T47D (cell line): Measurements from ENCODE around the gene ROBO1.

Source experiments
- DNase-seq, 2 experiments: peaks; one replicate each; pipeline versions ENCODE4 v3.0.0 to v3.0.0-alpha.2; 2011 to 2012; ENCODE audit warnings: low read depth in 1 of 2, low spot score in 1 of 2
- JUND ChIP-seq: IDR thresholded peaks from 2 replicates; pipeline ENCODE4 v1.6.1; 2012; ENCODE audit warnings: low read depth
- in situ Hi-C: cut with HindIII; loops from 2 replicates; pipeline ENCODE4 v1.10.0; 2016; ENCODE audit warnings: low sequenced_read_pairs, low pct_unique_long_range_greater_than_20kb

The ROBO1 gene

GRCh38 chr3:78742491-78742890 is 1025.3 kb downstream of the ROBO1 start:
- DNase-seq: no peak
- TF ChIP-seq JUND: no peak
- in situ Hi-C loops: no loop called here

GRCh38 chr3:78742041-78742440 is 1025.8 kb downstream of the ROBO1 start:
- DNase-seq: no peak
- no peak for TF ChIP-seq JUND
- in situ Hi-C loops: no loop called here

DNA sequence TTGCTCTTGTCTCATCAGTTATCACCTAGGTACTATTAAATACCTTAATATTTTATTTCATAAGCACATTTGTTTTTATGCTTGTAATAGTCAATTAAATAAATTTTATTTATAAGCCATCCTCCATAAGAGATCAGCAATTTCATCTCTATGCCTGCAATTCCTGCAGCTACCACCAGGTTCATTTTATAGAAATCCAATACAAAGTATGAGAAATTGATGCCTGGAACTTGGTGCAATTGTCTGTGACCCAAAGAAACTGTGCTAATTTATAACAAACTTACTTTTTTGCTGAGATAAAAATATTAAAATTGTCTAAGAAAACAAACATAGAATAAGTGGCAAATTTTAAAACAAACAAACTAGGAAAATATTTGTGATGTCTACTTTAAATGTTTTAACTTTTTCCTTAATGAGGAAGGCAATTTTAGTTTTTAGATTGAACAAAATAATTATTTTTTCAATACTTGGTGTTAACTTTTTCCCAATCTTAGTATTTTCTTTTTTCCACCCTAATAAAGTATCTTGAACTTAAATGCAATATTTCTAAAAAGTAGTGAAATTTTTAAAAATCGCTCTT is 1026.6 kb downstream of the ROBO1 start:
- DNase-seq: no peak
- in situ Hi-C loops: no loop called here
- TF ChIP-seq JUND: no peak

GRCh38 chr3:78738833-78739232 is 1029.0 kb downstream of the ROBO1 start:
- in situ Hi-C loops: no loop called here
- no peak for TF ChIP-seq JUND
- no peak for DNase-seq

- TF ChIP-seq JUND: no peak
- in situ Hi-C loops: no loop called here
- no peak for DNase-seq
Observed at GRCh38 chr3:78737988-78738387, 1029.8 kb downstream of the ROBO1 start.

GRCh38 chr3:78736863-78737262 is 1030.9 kb downstream of the ROBO1 start:
- in situ Hi-C loops: no loop called here
- no peak for TF ChIP-seq JUND
- no peak for DNase-seq

GRCh38 chr3:78734048-78734637 is 1033.7 kb downstream of the ROBO1 start:
- peak in 1 of 2 experiments; percentile 2 for DNase-seq
- in situ Hi-C loops: no loop called here
- no peak for TF ChIP-seq JUND

DNA sequence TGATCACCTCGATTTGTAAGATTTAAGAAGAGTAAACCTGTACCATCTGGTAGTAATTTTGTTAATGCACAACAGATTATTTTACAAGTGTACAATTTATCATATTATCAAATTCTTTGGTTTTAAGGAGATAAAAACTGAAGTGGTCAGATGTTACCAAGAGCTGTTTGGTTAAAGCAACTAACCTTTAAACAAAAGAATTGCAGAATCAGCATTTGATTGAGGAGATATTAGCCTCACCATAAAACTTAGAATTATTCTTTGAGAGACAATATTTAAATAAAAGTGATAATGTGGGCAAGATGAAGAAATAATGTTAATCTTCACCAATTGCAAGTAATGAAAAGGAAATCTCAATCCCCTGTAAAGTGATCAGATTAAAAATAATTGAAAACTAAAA is 1034.9 kb downstream of the ROBO1 start:
- in situ Hi-C loops: no loop called here
- no peak for TF ChIP-seq JUND

GRCh38 chr3:78732471-78732870 is 1035.3 kb downstream of the ROBO1 start:
- in situ Hi-C loops: no loop called here
- no peak for TF ChIP-seq JUND
- no peak for DNase-seq

More for the DNA sequence above, 1034.9 kb downstream of the ROBO1 start:
- no peak for DNase-seq

DNA sequence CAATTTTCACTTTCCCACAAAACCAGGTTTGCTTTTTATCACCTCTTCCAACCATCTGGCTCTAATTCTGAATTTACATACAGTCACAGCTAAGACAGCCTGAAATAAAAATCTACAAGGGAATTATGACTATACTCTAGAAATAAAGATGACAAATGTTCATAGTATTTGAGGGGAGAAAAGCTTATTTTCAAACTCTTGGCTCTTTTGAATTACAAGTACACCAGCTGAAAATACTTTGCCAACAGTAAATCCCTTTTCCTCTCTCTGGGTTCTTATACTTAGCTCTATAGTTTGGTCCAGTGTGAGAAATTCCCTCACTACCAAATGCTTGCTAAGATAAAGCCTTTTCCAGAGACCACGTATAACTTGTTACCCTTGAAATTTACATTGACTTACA is 1037.9 kb downstream of the ROBO1 start:
- no peak for TF ChIP-seq JUND
- in situ Hi-C loops: no loop called here

DNA sequence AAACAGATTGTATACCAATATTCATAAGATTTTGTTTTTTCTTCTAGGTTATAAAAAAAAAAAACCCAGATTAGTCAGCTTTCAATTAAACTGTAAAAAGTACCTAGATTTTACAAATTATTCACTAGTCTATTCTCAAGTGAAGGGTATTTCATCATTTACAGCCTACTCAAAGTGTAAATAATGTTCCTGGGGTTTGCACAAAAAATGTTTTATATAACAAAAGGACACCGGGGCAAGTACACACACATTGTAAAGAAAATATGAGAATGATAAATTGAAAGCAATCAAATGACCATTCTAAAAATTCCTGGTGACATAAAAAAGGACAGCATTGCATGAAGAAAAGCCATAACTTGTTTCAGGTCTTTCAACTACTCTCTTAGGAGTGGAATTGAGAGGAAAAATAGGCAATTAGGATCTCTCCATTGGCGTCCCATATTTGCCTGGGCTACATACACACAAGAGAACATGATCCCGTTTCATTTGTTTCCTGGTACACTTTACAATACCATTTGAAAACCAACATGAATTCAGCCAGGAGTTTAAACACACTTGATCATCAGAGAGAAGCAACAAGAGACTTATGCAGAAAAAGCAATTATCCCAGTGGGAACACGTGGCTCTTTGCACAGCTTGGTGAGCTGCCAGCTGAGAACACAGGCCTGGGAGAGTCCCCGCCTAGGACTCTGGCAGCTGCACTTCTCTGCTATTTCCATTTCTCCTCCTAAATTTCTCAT is 1039.2 kb downstream of the ROBO1 start:
- peak in 1 of 2 experiments; percentile 22 for DNase-seq
- in situ Hi-C loops: no loop called here
- TF ChIP-seq JUND: no peak

More for the DNA sequence above, 1037.9 kb downstream of the ROBO1 start:
- DNase-seq: no peak

GRCh38 chr3:78726545-78726944 is 1041.3 kb downstream of the ROBO1 start:
- no peak for TF ChIP-seq JUND
- DNase-seq: no peak
- in situ Hi-C loops: no loop called here

- no peak for DNase-seq
- in situ Hi-C loops: no loop called here
- no peak for TF ChIP-seq JUND
Observed at GRCh38 chr3:78725703-78726246, 1042.0 kb downstream of the ROBO1 start.
